SKM-1 treated with dmso at 0.1 percent for 144 hours (cell line): ENCODE data around the gene NEURL1B.

ENCODE experiments used
- DNase-seq: peaks from one replicate; lab custom pipeline; 2025; ENCODE audit not compliant: unreplicated experiment; lab: John Stamatoyannopoulos, UW

The NEURL1B gene

DNA sequence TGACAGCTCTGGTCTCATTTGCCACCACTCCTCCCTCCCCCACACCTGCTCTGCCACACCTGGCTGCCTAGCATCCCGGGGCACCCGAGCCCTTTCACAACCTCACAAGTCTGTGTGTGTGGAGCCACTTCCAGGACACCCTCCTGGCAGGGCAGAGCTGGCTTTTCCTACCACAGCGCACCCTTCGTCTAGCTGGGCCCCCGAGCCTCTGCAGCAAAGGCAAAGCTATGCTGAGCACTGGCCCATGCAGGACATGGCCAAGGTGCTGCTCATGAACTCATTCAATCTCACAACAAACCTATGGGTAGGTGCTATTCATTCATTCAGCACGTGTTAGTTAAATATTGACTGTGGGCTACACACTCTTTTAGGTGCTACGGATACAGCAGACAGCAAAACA is 86.5 kb downstream of the NEURL1B start:
- no peak for DNase-seq

GRCh38 chr5:172728481-172729241 is 87.6 kb downstream of the NEURL1B start:
- no peak for DNase-seq

DNA sequence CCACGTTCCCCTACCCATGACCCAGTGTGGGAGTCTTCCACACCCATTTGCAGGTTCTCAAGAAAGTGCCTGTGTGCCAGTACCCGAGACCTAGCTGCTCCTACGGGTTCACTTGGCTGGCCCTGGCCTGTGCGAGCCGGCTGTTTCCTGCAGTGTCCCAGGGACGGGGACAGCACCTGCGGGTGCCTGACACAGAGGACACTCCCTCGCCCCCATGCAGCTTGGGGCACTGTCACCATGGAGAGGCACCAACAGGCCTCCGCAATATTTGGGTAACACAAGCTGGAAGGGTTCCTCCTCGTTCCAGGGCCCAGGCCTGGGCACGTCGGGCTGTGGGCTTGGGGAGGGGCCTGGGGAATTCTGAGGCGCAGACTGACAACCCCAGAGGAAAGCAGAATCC is 88.5 kb downstream of the NEURL1B start:
- no peak for DNase-seq

- DNase-seq: no peak
These were observed 89.2 kb downstream of the NEURL1B start for GRCh38 chr5:172730222-172730621.

DNA sequence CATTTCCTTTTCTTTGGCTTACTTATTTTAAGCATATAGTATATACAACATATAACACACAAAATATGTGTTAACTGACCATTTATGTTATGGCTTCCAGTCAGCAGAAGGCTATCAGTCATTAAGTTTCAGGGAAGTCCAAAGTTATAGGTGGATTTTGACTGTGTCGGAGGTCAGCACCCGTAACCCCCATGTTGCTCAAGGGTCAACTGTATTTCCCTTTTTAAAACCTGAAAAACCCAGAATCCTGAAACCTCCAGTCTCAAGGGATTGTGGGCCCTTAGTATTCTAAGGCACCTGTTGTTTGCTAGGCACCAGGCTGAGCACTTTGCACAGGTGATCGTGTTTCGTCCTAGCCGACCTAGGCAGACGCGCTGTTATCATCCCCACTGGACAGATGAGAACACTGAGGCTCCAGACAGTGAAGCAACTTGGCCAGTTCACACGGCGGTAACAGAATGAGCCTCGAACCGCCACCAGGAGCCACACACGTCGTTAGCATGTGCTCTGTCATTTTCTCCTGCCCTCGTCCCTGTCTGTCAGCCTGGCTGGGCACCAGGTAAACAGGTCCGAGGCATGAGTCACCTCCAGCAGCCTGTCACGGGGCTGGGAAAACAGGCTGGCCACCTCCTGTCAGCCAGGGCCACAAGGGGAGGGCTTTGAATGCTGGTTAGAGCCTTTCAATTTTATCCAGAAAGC is 90.1 kb downstream of the NEURL1B start:
- DNase-seq: no peak

DNA sequence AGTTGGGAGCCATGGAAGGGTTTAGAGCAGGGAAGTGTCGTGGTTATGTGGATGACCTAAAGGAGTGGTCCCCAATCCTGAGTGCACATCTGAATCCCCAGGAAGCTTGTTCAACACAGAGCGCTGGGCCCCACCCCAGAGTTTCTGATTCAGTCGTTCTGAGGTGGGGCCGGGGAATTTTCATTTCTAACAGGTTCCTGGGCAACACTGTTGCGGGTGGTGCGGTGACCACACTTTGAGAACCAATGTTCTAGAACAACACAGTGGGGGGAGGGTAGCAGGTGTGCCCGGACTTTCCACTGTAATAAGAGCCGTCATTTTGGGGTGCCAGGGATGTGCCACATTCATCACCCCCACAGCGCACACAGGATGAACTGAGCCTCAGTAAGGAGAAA is 90.6 kb downstream of the NEURL1B start:
- DNase-seq: no peak

DNA sequence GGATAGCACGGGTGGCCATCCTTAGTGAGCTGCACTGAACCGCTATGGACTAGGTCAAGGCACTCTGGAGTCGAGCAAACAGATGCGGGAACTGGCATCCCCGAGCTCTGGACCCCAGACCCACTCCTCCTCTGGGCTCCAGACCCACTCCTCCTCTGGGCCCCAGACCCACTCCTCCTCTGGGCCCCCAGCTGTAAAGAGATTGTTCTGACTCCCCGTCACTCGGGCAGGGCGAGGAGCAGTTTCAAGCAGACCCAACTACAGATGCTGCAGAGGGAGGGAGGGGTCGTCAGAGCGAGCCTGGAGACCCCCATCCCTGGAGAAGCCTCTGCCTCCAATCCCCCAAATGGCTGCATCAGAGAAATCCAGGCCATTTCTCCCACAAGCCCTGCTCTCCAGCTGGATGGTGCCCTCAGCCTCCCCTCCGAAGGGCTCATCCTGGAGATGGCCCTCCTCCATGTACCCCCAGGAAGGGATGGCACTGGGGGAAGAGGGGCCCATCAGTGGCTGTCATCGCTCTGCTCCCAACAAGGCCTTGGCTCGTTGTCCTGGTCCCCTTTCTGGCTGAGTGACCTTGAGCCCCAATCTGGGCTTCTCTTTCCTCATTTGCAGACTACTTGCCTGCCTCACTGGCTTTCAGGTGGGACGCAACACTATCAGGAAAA is 91.3 kb downstream of the NEURL1B start:
- DNase-seq: no peak

DNA sequence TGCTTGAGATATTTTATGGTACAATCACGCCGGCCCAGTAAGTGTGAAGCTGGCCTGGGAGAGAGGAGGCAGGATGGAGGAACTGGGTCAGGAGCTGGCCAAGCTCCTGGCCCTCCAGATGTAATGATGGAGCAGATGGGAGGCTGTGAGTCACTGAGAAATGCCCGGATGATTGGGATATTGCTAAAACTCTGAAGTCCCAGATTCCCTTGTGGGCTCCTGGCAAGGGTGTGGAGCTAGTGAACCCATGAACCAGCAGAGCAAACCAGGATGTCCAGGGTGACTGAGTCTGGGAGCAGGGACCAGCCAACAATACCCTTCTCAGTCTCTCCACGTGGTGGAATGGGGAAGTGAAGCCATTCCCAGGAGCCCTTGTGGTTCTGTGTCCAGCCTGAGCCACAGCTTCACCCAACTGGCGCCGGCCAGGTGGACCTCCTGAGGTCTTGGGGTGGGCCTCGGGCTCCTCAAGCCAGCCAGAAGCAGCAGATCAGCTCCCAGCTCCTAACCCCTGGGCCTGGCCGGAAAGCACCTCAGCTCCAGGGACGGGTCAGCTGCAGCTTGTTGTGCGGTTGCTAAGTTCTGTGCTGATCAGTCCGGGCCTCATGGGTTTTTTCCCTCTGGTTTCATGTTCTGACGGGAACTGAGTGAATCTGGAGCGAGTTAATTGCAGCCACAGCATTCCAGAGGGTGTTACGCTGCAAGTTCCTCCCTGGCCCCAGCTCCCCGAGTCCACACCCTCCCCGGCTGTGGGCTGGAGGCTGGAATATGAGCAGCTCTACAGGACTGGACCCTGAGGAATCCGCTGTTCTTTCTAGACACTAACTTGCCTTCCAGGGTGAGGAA is 92.3 kb downstream of the NEURL1B start:
- DNase-seq: no peak

DNA sequence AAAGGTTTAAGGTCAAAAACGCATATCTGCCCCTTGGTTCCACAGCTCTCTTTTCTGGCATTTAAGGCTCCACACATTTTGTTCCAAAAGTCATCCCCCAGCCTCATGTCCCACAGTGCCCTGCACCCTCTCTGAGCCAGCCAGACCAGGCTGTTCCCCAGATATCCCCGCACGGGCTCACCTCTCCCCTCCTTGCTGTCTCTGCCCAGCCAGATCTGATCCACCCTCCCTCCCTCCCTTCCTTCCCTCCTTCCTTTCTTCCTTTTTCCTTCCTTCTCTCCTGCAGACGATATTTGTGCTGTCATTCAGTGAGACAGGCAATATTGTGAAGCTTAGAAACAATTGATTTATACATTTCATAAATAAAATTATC is 92.9 kb downstream of the NEURL1B start:
- no peak for DNase-seq

GRCh38 chr5:172735141-172735831 is 94.2 kb downstream of the NEURL1B start:
- no peak for DNase-seq

DNA sequence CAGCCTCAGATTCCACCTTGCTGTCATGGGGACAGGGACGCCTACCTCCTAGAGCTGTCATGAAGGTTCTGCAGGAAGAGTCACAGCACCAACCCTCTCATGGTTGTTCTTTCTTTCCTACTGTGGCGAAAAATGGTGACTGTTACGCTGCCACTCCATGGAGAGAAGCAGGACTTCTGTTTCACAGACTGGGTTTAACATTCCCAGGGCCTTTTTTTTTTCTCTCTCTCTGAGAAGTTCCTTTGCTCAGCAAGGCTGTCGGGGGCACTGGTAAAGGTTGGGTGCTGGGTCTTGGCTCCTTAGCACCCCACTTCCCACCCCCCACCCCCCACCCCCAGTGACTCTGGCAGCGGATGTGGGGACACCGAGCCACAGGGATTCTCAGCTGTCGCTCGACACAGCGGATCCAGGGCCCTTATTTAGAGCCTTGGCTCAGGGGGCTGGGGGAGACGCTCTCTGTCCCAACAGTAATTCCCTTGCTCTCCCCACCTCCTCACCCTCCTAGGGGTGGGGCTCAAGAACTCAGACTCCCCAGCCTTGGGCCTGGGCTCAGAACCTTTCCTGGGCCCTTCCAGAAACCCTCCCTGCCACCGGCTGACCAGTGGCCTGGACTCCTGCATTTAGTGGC is 95.6 kb downstream of the NEURL1B start:
- no peak for DNase-seq

GRCh38 chr5:172739375-172739774 is 98.3 kb downstream of the NEURL1B start:
- no peak for DNase-seq

GRCh38 chr5:172740428-172741205 is 99.6 kb downstream of the NEURL1B start:
- DNase-seq: no peak
